ENCODE results near the gene MED13L. TPM values are rescaled to one million over a fixed set of nuclear protein-coding genes. Genes with fewer than 3 reads are reported as not detected.

MED13L gene
- polyA plus RNA-seq, 1 donor (not counting 4 experiments of a cell fraction or from before 2014, with no cell fraction given), result 31.7 TPM

DNA sequence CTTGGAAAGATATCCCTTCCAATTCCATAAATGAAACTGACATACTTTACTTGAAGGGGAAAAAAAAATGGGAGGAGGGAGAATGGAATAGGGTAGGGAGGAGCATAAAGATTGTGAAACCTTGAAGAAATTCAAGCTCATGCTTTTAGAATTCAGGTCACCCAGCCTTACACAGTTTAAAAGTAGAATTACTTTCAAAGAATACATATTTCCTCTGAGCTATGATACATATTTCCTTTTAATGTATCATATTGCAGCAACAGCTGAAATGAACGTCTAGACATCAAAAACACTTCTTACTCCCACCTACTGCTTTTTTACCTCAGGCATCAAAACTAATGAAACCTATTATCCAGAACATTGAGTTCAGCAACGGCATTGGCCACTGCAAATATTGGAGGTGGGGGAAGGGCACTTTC lies 156.0 kb downstream of the MED13L start:
- H3K36me3 ChIP-seq (ENCODE audit: control insufficient read depth in 2 of 2, extremely low read depth in 1 of 2, insufficient read depth in 2 of 2, low read length in 2 of 2), result no peaks in the 10 kb centered on the region
- dilution Hi-C loops (cut with MboI; ENCODE audit: extremely low pct_ligation_motif_present, low sequenced_read_pairs), result no loop called here
- FAIRE-seq, result peak; percentile 81
- H3K79me2 ChIP-seq (ENCODE audit: control insufficient read depth, insufficient read depth, low read length), result peaks cover 86% of the 10 kb centered on the region
- H3K9me1 ChIP-seq (ENCODE audit: control insufficient read depth, extremely low read depth, insufficient read depth, low read length), result no peaks in the 10 kb centered on the region
- TF ChIP-seq EZH2 (IDR thresholded peaks at IDR 0.05; ENCODE audit: low read length), result no peak
- TF ChIP-seq, protein P1, sequence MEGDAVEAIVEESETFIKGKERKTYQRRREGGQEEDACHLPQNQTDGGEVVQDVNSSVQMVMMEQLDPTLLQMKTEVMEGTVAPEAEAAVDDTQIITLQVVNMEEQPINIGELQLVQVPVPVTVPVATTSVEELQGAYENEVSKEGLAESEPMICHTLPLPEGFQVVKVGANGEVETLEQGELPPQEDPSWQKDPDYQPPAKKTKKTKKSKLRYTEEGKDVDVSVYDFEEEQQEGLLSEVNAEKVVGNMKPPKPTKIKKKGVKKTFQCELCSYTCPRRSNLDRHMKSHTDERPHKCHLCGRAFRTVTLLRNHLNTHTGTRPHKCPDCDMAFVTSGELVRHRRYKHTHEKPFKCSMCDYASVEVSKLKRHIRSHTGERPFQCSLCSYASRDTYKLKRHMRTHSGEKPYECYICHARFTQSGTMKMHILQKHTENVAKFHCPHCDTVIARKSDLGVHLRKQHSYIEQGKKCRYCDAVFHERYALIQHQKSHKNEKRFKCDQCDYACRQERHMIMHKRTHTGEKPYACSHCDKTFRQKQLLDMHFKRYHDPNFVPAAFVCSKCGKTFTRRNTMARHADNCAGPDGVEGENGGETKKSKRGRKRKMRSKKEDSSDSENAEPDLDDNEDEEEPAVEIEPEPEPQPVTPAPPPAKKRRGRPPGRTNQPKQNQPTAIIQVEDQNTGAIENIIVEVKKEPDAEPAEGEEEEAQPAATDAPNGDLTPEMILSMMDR (optimal IDR thresholded peaks at IDR 0.05 in 1 of 3, IDR thresholded peaks at IDR 0.05 in 1 of 3, conservative IDR thresholded peaks at IDR 0.05 in 1 of 3; ENCODE audit: extremely low read depth in 1 of 3, insufficient read depth in 2 of 3, low read length in 3 of 3), result no peak
- peak overlapping the region in 2 of 3 experiments; percentile 25 to 31 for H3K4me3 ChIP-seq (ENCODE audit: control insufficient read depth in 2 of 3, extremely low read depth in 1 of 3, insufficient read depth in 2 of 3, low read depth in 1 of 3, low read length in 3 of 3)
- no peaks in the 10 kb centered on the region for H3K9me3 ChIP-seq (ENCODE audit: control insufficient read depth, low read depth, low read length)
- no peaks in the 10 kb centered on the region for H3K27me3 ChIP-seq (ENCODE audit: control insufficient read depth, extremely low read depth, insufficient read depth, low read length)
- H3K9ac ChIP-seq (ENCODE audit: control insufficient read depth, extremely low read depth, insufficient read depth, low read length), result no peak overlapping the region
- peaks cover 21% of the 10 kb centered on the region for H4K20me1 ChIP-seq (ENCODE audit: control insufficient read depth, extremely low read depth, insufficient read depth, low read length)
- peaks cover 36% of the 10 kb centered on the region for H3K4me1 ChIP-seq (ENCODE audit: control insufficient read depth, extremely low read depth, insufficient read depth, low read length)
- no peak overlapping the region for H2AFZ ChIP-seq (ENCODE audit: control insufficient read depth, low read length)
- DNase-seq (ENCODE audit: low read depth, low spot score), result no peak
- H3K27ac ChIP-seq (ENCODE audit: control insufficient read depth, insufficient read depth, low read length), result no peak overlapping the region
- H3K4me2 ChIP-seq (ENCODE audit: control insufficient read depth, extremely low read depth, insufficient read depth, low read depth, low read length), result peak overlapping the region; percentile 52

DNA sequence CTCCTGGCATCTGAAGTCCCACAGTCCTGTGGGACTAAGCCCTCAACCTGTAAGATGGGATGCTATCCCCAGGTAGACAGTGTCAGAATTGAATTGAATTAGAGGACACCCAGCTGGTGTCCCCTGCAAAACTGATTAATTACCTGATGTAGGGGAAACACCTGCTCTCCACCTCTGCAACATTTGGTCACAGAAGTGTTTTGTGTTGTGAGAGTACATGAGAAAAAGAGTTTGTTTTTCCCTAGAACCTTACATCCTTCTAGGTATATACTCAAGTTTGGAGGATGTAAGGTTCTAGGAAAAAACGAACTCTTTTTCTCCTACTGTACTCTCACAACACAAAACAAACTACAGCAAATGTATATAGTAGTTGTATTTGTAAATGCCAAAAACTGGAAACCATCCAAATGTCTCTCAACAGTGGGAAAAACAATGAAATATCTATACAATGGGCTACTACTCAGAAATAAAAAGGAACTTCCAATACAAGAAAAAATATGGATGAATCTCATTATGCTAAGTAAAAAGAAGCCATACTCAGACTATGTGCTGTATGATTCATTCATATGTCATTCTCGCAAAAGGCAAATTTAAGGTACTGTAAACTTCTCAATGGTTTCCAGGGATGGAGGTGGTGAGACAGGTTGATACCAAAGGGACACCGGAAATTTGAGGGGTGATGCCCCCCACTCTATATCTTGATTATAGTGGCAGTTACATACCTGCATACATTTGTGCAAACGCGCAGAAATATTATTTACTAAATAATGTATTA lies 160.7 kb downstream of the MED13L start:
- Histone ChIP-seq H3K9me3 (ENCODE audit: control insufficient read depth, low read depth, low read length) (no peaks in the 10 kb centered on the region), H3K36me3 (ENCODE audit: control insufficient read depth in 2 of 2, extremely low read depth in 1 of 2, insufficient read depth in 2 of 2, low read length in 2 of 2) (no peaks in the 10 kb centered on the region), H4K20me1 (ENCODE audit: control insufficient read depth, extremely low read depth, insufficient read depth, low read length) (peaks cover 10% of the 10 kb centered on the region), H3K79me2 (ENCODE audit: control insufficient read depth, insufficient read depth, low read length) (peaks cover 87% of the 10 kb centered on the region), H2AFZ (ENCODE audit: control insufficient read depth, low read length) (no peak overlapping the region), H3K27ac (ENCODE audit: control insufficient read depth, insufficient read depth, low read length) (no peak overlapping the region), H3K27me3 (ENCODE audit: control insufficient read depth, extremely low read depth, insufficient read depth, low read length) (no peaks in the 10 kb centered on the region), H3K4me1 (ENCODE audit: control insufficient read depth, extremely low read depth, insufficient read depth, low read length) (peaks cover 15% of the 10 kb centered on the region), H3K9ac (ENCODE audit: control insufficient read depth, extremely low read depth, insufficient read depth, low read length) (no peak overlapping the region), H3K9me1 (ENCODE audit: control insufficient read depth, extremely low read depth, insufficient read depth, low read length) (peaks cover 2% of the 10 kb centered on the region), H3K4me2 (ENCODE audit: control insufficient read depth, extremely low read depth, insufficient read depth, low read depth, low read length) (no peak overlapping the region), H3K4me3 (ENCODE audit: control insufficient read depth in 2 of 3, extremely low read depth in 1 of 3, insufficient read depth in 2 of 3, low read depth in 1 of 3, low read length in 3 of 3) (no peak overlapping the region)
- TF ChIP-seq, protein P1 (optimal IDR thresholded peaks at IDR 0.05 in 1 of 3, IDR thresholded peaks at IDR 0.05 in 1 of 3, conservative IDR thresholded peaks at IDR 0.05 in 1 of 3; ENCODE audit: extremely low read depth in 1 of 3, insufficient read depth in 2 of 3, low read length in 3 of 3), result no peak
- TF ChIP-seq EZH2 (IDR thresholded peaks at IDR 0.05; ENCODE audit: low read length), result no peak
- DNase-seq (ENCODE audit: low read depth, low spot score) (no peak), FAIRE-seq (peak; percentile 43)
- dilution Hi-C loops (cut with MboI; ENCODE audit: extremely low pct_ligation_motif_present, low sequenced_read_pairs), result no loop called here

Data from keratinocyte (primary cell).